TTC549 (cell line): ENCODE results near the gene TLCD1.
"Not testable (repeated sequence)": the region's sequence is repeated elsewhere in the genome, so short reads cannot be mapped to it uniquely, and the experiment has no call there.

Source experiments
- FAIRE-seq: peaks from 2 replicates; lab custom pipeline; 2012; peaks lifted over from hg19 to GRCh38; lab: Jason Lieb, UNC

Gene TLCD1

DNA sequence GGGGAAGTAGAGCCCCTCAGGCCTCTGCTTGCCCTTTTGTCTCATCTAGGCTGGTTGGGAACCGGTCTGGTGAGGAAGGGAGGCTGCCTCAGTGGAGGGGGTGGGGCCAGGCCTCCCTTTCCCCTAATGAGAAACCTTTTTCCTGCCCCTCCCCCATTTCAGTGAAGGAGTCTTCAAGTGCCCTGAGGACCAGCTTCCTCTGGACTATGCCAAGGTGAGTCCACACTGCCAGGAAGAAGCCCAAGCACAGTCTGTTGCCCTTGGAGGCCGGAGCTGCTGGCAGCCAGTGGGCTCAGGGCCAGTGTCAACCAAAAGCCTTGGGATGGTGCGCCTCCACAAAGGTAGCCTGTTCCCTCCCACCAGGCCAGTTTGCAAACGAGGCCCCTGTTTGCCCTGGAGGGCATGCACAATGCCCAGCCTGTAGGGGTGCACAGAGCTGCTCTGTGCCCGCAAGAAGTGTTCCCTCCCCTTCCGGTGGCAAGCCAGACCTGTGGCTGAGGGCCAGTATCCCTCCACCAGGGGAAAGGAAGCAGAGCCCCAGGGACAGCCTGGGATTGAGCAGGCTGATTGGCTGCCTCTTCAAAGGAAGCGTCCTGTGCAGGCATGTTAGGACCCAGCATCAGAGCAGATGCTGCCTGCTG, 21.1 kb upstream of the TLCD1 start:
- FAIRE-seq, result no peak

DNA sequence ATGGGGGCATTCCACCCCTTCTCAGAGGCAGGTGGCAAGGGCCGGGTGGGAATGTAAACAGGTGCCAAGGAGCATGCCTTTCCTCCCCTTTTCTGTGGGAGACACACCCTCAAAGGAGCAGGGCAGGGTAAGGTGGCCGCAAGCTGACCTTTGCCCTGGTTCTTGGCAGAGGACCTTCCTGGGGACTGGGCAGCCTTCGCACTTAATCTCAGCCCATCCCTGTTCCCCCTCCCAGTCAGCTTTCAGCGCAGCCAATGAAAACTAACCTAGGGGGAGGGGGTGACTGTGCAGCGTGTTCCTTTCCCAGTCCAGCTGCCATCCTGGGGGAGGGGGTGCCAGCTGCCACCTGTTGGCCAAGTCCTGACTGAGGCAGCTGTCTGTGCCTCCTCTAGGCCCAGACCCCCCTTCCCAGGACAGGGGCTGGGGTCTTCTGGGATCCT, 20.6 kb upstream of the TLCD1 start:
- no peak for FAIRE-seq

DNA sequence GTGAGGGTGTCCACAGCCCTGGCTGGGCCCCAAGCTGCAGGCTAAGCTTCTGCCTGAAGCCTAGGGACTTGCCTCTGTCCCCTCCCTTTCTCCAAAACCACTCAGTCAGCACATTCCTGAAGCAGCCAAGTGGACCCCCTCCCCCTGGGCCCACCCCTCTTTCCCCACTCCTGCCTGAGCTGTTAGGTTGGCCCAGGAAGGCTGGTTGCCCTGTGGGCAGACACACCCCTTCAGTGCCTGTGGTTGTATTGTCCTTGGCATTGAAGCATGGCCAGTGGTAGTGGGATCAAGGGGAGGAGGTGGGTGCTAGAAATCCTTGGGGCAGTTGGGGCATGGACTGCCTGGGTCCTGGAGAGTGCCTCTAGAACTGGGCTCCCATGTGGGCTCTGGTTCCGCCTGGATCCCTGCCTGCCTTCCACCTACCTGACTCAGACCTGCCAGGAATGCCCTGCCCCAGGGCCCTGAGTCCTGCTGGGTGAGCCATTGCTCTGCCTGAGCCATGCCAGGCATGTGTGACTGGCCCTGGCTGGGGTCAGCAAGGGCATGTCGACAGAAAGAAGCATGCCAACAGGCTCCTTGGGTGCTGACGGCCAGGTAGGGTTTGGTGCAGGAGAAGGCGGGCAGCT, 19.9 kb upstream of the TLCD1 start:
- no peak for FAIRE-seq

DNA sequence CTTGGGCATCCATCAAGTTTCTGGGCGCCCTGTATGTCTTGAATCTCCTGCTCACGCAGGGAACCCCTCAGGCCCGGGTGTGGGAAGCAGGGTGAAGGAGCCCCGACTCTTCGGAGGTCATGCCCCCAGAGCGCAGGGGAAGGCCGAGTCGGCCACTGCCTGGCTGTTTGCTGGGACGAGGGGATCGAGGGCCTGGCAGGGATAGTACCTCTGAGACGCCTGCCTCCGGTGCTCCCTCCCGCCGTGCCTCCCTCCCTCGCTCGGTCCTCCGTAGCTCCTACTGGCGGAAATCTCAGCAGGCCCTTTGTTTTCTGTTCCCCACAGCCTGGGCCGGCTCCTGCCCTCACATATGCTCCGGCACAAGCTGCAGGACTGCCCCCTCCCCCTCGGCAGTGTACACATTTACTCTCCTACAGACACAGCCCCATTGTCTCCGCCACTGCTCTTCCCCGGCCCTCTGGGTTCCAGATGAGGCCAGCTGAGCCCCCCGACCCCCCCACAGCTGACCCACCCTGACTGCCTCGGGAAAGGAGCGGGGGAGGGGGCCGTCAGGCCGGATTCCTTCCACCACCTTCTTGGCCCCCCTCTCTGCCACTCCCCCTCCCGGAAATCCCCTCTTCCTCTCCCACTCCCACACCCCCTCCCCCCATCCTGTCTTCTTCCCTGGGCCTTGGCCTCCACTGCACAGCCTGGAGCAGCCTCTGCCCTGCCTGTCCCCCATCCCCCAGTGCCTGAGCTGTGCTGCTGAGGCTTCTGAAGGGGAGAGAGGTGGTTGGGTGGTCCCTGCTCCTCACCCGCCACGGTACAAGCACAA, 19.1 kb upstream of the TLCD1 start:
- FAIRE-seq, result no peak

DNA sequence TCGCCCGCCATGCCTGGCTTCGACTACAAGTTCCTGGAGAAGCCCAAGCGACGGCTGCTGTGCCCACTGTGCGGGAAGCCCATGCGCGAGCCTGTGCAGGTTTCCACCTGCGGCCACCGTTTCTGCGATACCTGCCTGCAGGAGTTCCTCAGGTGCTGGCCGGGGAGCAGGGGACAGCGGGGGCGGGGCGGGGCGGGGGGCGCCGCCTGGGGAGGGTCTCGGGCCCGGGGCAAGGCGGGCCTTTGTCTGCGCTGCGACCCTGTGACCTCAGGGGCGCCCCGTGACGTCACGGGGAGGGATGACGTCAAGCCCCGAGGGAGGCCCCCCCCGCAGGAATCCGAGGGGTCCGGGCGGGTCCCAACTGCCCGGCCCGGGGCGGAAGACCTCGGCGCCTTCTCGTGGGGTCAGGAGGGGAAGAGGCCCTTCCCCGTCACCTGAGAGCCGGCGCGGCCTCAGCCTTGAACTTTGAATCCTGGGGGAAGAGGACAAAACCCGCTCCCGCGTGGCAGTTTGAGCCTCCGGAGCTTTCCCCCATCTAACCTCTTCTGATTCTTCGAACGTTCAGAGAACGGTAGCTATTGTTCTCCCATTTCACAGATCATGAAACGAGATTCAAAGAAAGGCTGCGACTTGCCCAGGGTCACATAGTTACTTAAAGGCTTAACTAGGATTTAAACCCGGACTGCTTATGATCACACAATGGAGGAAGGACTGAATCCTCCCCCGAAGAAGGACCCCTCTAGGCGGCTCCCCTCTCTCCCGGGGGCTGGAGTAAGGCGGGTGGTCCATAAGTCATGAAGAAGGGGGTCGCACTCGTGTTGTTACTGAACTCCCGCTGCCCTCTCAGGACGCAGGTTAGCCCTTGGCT, 18.3 kb upstream of the TLCD1 start:
- FAIRE-seq, result no peak

DNA sequence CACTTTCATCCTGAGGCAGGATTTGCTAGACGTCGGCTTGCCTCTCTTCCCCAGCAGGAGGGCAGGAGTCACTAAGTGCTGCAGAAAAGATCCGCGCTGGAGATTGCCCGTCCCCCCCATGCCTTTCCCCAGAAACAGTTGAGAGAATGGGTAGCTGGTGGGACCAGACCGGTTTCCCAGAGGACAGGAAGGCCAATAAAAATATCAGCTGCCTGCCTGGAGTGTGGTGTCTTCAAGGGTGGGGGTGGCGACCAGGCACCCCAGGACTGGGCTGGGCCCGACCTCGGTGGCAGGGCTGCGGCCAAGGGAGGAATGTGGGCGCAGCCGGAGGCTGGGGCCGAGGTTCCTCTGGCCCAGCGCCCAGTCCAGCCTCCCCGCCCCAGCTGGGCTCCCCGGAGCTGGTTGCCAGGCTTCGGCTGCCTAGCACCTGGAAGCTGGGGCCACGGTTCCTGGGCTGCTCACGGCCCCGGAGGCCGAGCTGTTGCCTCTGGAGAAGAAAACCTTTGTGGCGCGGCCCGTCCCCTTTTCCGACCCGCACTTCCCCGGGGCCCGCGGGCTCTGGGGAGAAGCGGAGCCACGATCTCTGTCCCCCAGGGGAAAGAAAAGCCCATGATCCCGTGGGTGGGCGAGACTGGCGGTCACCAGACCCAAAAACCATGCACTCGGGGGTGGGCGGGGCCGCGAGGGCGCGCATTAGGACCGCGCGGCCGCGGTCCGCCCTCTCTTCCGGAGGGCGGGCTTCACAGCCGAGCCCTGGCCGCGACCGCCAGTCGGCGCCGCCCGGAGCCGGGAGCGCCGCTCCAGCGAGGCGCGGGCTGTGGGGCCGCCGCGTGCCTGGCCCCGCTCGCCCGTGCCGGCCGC, 17.4 kb upstream of the TLCD1 start, which contains the start of gene TRAF4:
TRAF4 (plus strand) TSS at position 769 of the 861 bp plus-strand sequence. CDS start 102 bp downstream, outside the sequence.
- no peak for FAIRE-seq

DNA sequence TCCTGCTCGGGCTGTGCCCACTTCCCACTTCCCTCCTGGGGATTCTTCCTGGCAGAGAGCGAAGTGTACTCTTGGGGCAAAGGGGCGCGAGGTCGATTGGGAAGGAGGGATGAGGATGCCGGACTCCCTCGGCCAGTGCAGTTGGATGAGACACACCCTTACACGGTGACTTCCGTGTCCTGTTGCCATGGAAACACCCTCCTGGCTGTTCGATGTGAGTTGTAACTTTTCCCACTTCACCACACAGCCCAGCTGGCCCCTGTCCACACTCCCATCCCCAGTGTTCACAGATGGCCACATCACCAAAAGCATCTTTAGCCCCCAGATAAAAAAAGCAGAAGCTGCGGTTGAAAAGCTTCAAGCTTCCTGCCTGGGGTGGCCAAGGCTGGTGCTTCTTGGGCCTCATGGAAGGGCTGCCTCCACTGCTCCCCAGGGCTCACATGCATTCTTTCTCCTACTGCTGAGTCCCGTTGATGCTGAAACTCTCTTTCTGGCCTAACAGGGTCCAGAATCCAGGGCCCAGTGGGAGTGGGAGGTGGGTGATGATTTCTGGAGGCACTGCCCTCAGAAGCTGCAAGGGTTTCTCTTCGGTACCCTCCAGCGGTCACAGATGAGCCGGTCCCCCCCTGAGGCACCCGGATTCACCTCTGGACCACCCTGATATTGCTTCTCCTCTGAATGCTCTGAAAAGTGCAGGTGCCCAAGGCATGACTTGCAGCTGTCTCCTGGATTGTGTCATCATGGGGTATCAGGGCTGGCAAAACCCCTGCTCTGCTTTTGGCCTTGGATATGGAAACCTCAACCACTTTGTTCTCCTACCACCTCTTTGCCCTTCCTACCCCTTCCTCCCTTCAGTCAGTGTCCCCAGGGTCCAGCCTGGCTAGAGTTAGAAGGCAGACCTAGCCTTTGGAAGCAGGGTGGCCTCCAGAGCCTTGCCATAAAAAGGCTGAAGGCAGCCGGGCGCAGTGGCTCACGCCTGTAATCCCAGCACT, 15.6 kb upstream of the TLCD1 start:
- FAIRE-seq, result no peak

DNA sequence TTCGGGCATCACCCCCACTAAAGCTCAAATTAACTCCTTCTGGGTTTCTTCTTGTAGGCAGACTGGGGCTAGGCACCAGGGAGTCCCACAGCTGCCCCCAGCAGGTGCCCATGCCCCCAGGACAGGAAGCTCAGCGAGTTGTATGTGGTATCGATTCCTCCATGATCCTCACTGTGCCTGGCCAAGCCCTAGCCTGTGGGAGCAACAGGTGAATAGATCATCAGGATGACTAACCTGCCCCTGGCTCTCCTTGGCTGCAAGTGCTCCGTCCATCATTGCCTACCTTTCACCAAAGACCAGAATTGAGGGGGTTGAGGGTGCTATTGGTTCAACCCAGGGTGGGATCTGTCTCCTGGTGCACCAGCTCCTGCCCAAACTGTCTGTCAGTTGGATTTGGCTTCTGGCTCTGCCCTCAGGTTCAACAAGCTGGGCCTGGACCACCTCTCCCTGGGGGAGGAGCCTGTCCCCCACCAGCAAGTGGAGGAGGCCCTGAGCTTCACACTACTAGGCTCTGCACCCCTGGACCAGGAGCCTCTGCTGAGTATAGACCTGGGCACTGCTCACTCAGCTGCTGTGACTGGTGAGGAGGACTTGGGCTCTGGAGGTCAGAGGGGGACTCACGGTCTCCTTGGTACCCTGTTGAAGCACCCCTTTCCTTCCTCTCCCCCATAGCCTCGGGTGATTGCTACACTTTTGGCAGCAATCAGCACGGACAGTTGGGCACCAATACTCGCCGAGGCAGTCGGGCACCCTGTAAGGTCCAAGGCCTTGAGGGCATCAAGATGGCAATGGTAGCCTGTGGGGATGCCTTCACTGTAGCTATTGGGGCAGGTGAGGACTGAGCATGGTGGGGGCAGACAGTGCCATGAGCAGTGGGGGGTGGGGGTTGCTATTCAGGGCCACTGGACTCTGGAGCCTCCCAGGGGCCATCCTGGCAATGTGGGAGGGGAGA, 14.6 kb upstream of the TLCD1 start:
- FAIRE-seq, result no peak

DNA sequence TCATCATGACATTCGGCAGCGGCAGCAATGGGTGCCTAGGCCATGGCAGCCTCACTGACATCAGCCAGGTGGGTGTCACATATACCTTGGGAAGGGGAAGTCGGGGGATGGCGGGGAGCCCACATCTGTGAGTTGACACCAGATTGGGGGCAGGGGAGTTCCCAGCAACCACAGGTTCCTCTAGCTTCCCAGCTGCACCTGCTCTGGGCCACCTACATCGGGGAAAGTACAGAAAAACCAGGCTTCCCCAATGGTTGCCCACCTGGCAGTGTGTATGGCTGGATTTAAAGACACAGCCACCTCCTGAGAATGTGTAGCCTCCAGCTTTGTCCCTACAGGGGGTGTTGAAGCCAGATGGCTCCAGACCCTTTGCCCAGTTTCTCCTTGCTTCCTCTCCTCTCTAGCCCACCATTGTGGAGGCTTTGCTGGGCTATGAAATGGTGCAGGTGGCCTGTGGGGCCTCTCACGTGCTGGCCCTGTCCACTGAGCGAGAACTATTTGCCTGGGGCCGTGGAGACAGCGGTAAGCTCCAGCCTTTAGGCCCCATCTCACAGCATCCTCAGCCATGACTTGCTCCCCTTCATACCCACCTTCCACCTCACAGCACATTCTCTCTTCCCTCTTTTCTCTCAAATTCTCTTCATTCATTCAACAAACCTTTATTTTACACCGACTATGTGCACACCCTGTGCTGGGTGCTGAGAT, 12.8 kb upstream of the TLCD1 start:
- FAIRE-seq, result no peak

DNA sequence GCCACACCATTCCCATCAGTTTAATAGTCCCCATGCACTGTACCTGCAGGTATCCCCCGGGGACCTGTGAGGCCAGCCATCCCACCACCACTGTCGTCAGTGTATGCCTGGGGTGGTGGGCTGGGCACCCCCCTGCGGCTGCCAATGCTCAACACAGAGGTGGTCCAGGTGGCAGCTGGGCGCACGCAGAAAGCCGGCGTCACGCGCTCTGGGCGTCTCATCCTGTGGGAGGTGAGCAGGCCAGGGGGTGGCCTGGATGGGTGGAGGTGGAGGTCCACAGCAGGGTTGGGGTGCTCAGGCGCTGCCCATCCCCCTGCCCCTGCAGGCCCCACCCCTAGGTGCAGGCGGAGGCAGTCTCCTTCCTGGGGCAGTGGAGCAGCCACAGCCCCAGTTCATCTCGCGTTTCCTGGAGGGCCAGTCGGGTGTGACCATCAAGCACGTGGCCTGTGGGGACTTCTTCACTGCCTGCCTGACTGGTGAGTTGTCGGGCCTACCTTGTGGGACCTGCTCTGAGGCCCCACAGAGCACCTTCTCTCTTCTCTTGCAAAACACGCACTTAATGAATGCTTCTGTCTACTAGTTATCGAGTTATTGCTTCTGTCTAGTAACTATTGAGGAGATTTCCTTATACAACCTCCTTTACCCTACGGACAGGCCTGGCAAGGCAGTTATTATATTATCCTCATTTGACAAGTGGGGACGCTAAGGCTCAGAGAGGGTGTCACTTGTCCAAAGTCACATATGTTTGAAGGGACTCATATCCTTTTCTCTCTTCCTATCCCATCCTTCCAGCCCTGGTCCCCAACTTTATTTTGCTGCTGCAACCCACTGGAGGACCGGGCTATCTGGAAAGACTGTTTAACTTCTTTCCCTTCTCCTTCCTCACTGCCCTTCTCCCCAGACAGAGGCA, 12.0 kb upstream of the TLCD1 start:
- FAIRE-seq, result no peak

DNA sequence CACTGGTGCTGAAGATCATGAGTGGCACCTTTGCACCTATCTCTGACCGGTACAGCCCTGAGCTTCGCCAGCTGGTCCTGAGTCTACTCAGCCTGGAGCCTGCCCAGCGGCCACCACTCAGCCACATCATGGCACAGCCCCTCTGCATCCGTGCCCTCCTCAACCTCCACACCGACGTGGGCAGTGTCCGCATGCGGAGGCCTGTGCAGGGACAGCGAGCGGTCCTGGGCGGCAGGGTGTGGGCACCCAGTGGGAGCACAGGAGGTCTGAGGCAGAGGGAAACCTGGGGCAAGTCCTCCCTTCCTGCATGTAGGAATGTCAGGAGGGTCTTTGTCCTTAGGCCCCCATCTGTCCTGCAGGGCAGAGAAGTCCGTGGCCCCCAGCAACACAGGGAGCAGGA, 11.3 kb upstream of the TLCD1 start:
- FAIRE-seq, result no peak

DNA sequence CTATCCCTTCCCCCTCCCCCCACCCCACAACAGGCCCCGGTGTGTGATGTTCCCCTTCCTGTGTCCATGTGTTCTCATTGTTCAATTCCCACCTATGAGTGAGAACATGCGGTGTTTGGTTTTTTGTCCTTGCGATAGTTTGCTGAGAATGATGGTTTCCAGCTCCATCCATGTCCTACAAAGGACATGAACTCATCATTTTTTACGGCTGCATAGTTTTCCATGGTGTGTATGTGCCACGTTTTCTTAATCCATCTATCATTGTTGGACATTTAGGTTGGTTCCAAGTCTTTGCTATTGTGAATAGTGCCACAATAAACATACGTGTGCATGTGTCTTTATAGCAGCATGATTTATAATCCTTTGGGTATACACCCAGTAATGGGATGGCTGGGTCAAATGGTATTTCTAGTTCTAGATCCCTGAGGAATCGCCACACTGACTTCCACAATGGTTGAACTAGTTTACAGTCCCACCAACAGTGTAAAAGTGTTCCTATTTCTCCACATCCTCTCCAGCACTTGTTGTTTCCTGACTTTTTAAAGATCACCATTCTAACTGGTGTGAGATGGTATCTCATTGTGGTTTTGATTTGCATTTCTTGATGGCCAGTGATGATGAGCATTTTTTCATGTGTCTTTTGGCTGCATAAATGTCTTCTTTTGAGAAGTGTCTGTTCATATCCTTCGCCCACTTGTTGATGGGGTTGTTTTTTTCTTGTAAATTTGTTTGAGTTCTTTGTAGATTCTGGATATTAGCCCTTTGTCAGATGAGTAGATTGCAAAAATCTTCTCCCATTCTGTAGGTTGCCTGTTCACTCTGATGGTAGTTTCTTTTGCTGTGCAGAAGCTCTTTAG, 10.1 kb upstream of the TLCD1 start:
- FAIRE-seq, result not testable (repeated sequence)

DNA sequence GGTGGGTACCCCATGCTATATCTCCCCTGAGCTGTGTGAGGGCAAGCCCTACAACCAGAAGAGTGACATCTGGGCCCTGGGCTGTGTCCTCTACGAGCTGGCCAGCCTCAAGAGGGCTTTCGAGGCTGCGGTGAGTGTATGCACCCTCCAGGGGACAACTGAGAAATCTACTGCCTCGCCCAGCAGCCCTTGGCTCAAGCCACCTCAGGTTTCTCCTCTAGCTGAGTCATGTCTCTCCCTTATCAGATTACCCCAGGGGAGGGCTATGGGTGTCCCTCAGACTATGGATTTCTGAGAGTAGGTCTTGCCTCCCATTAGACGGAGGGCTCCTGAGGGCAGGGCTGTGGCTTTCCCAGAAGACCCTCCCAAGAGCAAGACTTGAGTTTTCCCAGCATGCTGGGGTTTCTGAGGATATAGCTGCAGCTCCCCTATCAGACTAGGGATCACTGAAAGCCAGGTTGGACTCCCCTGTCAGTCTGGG, 9.2 kb upstream of the TLCD1 start:
- FAIRE-seq, result no peak

DNA sequence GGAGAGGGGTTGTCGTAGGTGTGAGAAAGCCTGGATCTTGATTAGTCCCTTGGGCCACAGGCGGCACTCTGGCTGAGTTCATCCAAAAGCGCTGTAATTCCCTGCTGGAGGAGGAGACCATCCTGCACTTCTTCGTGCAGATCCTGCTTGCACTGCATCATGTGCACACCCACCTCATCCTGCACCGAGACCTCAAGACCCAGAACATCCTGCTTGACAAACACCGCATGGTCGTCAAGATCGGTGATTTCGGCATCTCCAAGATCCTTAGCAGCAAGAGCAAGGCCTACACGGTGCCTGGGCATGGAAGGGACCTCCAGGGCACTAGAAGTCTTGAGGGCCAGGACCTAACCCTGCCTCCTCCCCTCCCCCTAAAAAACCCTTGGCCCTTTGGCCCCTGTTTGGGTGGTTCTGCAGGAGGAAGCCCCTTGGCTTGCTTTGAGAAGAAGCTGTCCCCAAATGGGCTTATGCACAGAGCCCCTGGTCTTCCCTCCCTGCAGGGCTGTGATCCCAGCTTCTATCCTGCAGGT, 8.7 kb upstream of the TLCD1 start:
- no peak for FAIRE-seq

DNA sequence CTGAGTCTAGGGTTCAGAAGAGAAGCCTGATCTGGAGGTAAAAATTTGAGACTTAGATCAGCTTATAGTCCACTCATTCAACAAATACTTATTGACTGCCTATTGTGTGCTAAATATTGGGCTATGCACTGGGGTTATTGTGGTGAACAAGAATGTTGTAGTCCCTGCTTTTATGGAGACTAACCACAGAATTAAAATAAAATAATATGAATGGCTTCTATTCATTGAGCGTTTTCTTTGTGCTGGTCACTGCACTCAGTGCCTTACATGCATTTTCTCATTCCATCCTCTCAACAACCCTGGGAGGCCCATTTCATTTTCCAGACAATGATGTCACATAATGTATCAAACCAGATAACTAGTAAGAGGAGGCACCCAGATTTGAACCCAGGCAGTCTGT, 7.3 kb upstream of the TLCD1 start:
- FAIRE-seq, result no peak

DNA sequence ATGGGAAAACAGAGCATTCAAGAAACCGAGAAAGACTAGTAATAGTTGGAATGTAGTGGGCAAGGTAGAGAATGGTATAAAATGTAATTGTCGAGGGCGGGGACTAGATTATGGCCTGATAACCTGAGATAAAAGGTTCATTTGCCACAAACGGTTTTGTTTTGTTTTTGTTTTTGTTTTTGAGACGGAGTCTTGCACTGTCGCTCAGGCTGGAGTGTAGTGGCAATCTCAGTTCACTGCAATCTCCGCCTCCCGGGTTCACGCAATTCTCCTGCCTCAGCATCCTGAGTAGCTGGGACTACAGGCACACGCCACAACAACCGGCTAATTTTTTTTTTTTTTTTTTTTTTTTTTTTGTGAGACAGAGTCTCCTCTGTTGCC, 3.9 kb upstream of the TLCD1 start:
- no peak for FAIRE-seq
